Astrocyte (in vitro differentiated cells and primary cell): ENCODE measurements around the gene AMPH. TPM values are rescaled to one million over a fixed set of nuclear protein-coding genes. Genes with fewer than 3 reads are reported as not detected.
"Not testable (repeated sequence)": the region's sequence is repeated elsewhere in the genome, so short reads cannot be mapped to it uniquely, and the experiment has no call there.

Source experiments
- DNase-seq: peaks from one replicate; pipeline ENCODE4 v3.0.0-alpha.2; 2010; ENCODE audit warnings: low read depth
- FAIRE-seq: peaks from 2 replicates; lab custom pipeline; 2011; peaks lifted over from hg19 to GRCh38; lab: Jason Lieb, UNC
- H2AFZ ChIP-seq: 2 replicates; pipeline ENCODE4 v1.6.0; 2012; ENCODE audit warnings: low read depth, low read length, inconsistent platforms
- H3K27ac ChIP-seq: 2 replicates; pipeline ENCODE4 v1.5.1; 2011; ENCODE audit warnings: low read depth, low read length, inconsistent platforms
- H3K27me3 ChIP-seq: 2 replicates; pipeline ENCODE4 v1.6.0; 2011; ENCODE audit warnings: low read length, inconsistent platforms; ENCODE audit not compliant: insufficient read depth
- H3K36me3 ChIP-seq: 2 replicates; pipeline ENCODE4 v1.5.1; 2011; ENCODE audit warnings: low read length, inconsistent platforms; ENCODE audit not compliant: insufficient read depth
- H3K4me1 ChIP-seq: 2 replicates; pipeline ENCODE4 v1.5.1; 2011; ENCODE audit warnings: low read length, inconsistent platforms; ENCODE audit not compliant: insufficient read depth
- H3K4me2 ChIP-seq: 2 replicates; pipeline ENCODE4 v1.6.0; 2012; ENCODE audit warnings: low read length, inconsistent platforms
- H3K4me3 ChIP-seq: 2 replicates; pipeline ENCODE4 v1.5.1; 2011; ENCODE audit warnings: low read depth, mild to moderate bottlenecking, low read length, inconsistent platforms; ENCODE audit not compliant: insufficient read depth
- H3K79me2 ChIP-seq: 2 replicates; pipeline ENCODE4 v1.6.0; 2012; ENCODE audit warnings: mild to moderate bottlenecking, low read length, inconsistent platforms; ENCODE audit not compliant: insufficient read depth
- H3K9ac ChIP-seq: 2 replicates; pipeline ENCODE4 v1.6.0; 2012; ENCODE audit warnings: mild to moderate bottlenecking, low read length, inconsistent platforms
- H3K9me3 ChIP-seq: 2 replicates; pipeline ENCODE4 v1.5.1; 2012; ENCODE audit warnings: low read depth, mild to moderate bottlenecking, low read length, inconsistent platforms; ENCODE audit not compliant: insufficient read depth
- H4K20me1 ChIP-seq: 2 replicates; pipeline ENCODE4 v1.6.0; 2012; ENCODE audit warnings: low read length, inconsistent platforms; ENCODE audit not compliant: insufficient read depth
- H3K27ac Mint-ChIP-seq: one replicate; pipeline ENCODE4 v1.8.0; 2021; ENCODE audit warnings: mild to moderate bottlenecking, mixed read lengths; ENCODE audit not compliant: unreplicated experiment
- H3K27me3 Mint-ChIP-seq: one replicate; pipeline ENCODE4 v1.8.0; 2021; ENCODE audit warnings: low read depth, mixed read lengths; ENCODE audit not compliant: unreplicated experiment
- H3K36me3 Mint-ChIP-seq: one replicate; pipeline ENCODE4 v1.8.0; 2021; ENCODE audit warnings: low read depth, mixed read lengths; ENCODE audit not compliant: unreplicated experiment
- H3K4me1 Mint-ChIP-seq: one replicate; pipeline ENCODE4 v1.8.0; 2021; ENCODE audit warnings: low read depth, mixed read lengths; ENCODE audit not compliant: unreplicated experiment
- H3K4me3 Mint-ChIP-seq: one replicate; pipeline ENCODE4 v1.8.0; 2021; ENCODE audit warnings: mild to moderate bottlenecking, moderate library complexity, mixed read lengths; ENCODE audit not compliant: unreplicated experiment
- H3K9me3 Mint-ChIP-seq: one replicate; pipeline ENCODE4 v1.8.0; 2021; ENCODE audit warnings: mild to moderate bottlenecking, mixed read lengths; ENCODE audit not compliant: unreplicated experiment
- CTCF ChIP-seq: IDR thresholded peaks from 2 replicates; pipeline ENCODE4 v1.5.1; 2011; ENCODE audit warnings: low read depth, mild to moderate bottlenecking, inconsistent platforms, low read length, moderate library complexity; ENCODE audit not compliant: insufficient read depth
- EZH2 ChIP-seq: IDR thresholded peaks from 2 replicates; pipeline ENCODE4 v1.6.1; 2012; ENCODE audit warnings: mild to moderate bottlenecking, low read length, inconsistent platforms; ENCODE audit not compliant: insufficient read depth
- total RNA-seq: library from RNA; stranded (reverse); gene quantifications from 2 replicates; pipeline ENCODE4 v1.2.1, GENCODE V29; 2021

AMPH gene
- total RNA-seq, 1 donor from 2014 or later, result 2.9 TPM

GRCh38 chr7:38339953-38340819 is 291.0 kb downstream of the AMPH start:
- Histone ChIP-seq H3K4me1 (no peaks in the 10 kb centered on the region), H3K27me3 (no peaks in the 10 kb centered on the region), H3K36me3 (no peaks in the 10 kb centered on the region), H3K9ac (no peak overlapping the region), H3K9me3 (no peaks in the 10 kb centered on the region), H4K20me1 (no peaks in the 10 kb centered on the region), H3K79me2 (no peaks in the 10 kb centered on the region), H3K4me3 (no peak overlapping the region), H3K27ac (no peak overlapping the region), H2AFZ (no peak overlapping the region), H3K4me2 (no peak overlapping the region)
- Mint-ChIP-seq H3K27ac (no peak overlapping the region), H3K36me3 (no peaks in the 10 kb centered on the region), H3K4me1 (no peaks in the 10 kb centered on the region), H3K4me3 (no peak overlapping the region), H3K27me3 (no peaks in the 10 kb centered on the region), H3K9me3 (no peaks in the 10 kb centered on the region)
- TF ChIP-seq CTCF, result no peak
- no peak for TF ChIP-seq EZH2
- FAIRE-seq, result no peak
- DNase-seq, result no peak

- H3K79me2 ChIP-seq, H3K4me1 ChIP-seq, H3K27ac Mint-ChIP-seq, H3K4me3 Mint-ChIP-seq, DNase-seq, H3K9ac ChIP-seq, H3K36me3 Mint-ChIP-seq, H3K9me3 Mint-ChIP-seq, H3K27ac ChIP-seq, H3K27me3 ChIP-seq, H3K4me1 Mint-ChIP-seq, H3K27me3 Mint-ChIP-seq, H4K20me1 ChIP-seq, H3K4me2 ChIP-seq, H3K36me3 ChIP-seq, H3K9me3 ChIP-seq, FAIRE-seq, H3K4me3 ChIP-seq: not testable (repeated sequence)
- H2AFZ ChIP-seq, result peak overlapping the region; percentile 70
Observed at GRCh38 chr7:38336148-38336515, 295.0 kb downstream of the AMPH start.

DNA sequence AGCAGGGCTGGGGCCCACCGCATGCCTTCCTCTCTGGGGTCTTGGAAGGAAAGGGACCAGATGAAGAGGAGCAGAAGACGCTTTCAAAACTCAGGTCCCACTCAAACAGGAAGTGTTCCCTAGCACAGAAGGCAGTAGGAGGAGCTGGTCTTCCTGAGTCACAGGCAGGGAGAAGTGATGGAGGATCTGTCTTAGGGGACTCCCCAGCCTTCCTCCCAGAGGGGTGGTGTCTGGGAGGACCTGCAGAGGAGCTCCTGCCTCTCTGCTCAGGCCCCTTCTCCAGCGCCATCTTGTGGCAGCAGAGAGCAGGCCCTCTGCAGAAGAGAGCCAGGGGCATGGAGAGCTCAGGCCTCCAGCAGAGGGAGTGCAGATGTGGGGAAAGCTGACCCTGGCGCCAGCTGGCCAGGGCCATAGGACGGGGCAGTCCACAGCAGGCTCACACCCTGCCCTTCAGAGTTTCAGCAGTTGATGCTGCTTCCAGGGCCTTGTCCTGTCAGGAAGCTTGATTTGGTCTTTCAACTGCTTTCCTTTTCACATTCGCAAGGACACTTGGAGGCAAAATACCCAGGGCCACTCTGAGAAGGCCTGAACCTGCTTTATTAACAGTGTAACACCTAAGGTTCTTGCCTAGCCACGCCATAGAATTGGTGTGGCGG is 295.6 kb downstream of the AMPH start:
- Histone ChIP-seq H3K4me2 (peak overlapping the region; percentile 11), H3K36me3 (no peaks in the 10 kb centered on the region), H2AFZ (peak overlapping the region; percentile 70), H4K20me1 (no peaks in the 10 kb centered on the region), H3K9ac (no peak overlapping the region), H3K4me1 (no peaks in the 10 kb centered on the region), H3K9me3 (no peaks in the 10 kb centered on the region), H3K27me3 (no peaks in the 10 kb centered on the region), H3K79me2 (no peaks in the 10 kb centered on the region), H3K4me3 (no peak overlapping the region), H3K27ac (no peak overlapping the region)
- Mint-ChIP-seq H3K27ac (no peak overlapping the region), H3K9me3 (no peaks in the 10 kb centered on the region), H3K4me1 (peaks cover 5% of the 10 kb centered on the region), H3K36me3 (no peaks in the 10 kb centered on the region), H3K4me3 (no peak overlapping the region), H3K27me3 (no peaks in the 10 kb centered on the region)
- TF ChIP-seq CTCF, result peak; percentile 73
- TF ChIP-seq EZH2, result no peak
- FAIRE-seq (no peak), DNase-seq (peak; percentile 75)
